Testis (tissue), 3 donors: ENCODE results near the gene TECTA. TPM values are rescaled to one million over a fixed set of nuclear protein-coding genes. Genes with fewer than 3 reads are reported as not detected.
A peak's percentile ranks its signal among the peaks of the same experiment; 100 is the strongest.
"Not testable (repeated sequence)": the region's sequence is repeated elsewhere in the genome, so short reads cannot be mapped to it uniquely, and the experiment has no call there.

Experiments used
- DNase-seq: peaks from one replicate; pipeline ENCODE4 v3.0.0-alpha.2; 2019
- H3K27ac ChIP-seq, 2 donors: fragments of 200-600 bp; sonication (generic); one replicate each; pipeline ENCODE4 v1.5.1; 2019
- H3K27me3 ChIP-seq: fragments of 200-600 bp; sonication (generic); one replicate; pipeline ENCODE4 v1.5.1; 2019
- H3K36me3 ChIP-seq: fragments of 200-600 bp; sonication (generic); one replicate; pipeline ENCODE4 v1.5.1; 2017; ENCODE audit warnings: low read depth; ENCODE audit errors: missing control alignments
- H3K4me1 ChIP-seq: fragments of 200-600 bp; sonication (generic); one replicate; pipeline ENCODE4 v1.5.1; 2019
- H3K4me3 ChIP-seq, 2 donors: fragments of 200-600 bp; sonication (generic); one replicate each; pipeline ENCODE4 v1.5.1; 2017 to 2019
- H3K9me3 ChIP-seq: fragments of 200-600 bp; sonication (generic); one replicate; pipeline ENCODE4 v1.5.1; 2017
- POLR2A ChIP-seq: fragments of 450-650 bp; IDR thresholded peaks from one replicate; pipeline ENCODE4 v1.6.1; 2017; ENCODE audit warnings: antibody characterized with exemption, mild to moderate bottlenecking, moderate library complexity
- WGBS, 2 donors: methylation state at CpG; one replicate each; pipeline ENCODE4 v1.1.5; 2018; 5-methylcytosine and 5-hydroxymethylcytosine counted together
- intact Hi-C: fragments of 100-400 bp; cut with DNase I; formaldehyde crosslinking; loops from one replicate; pipeline ENCODE4 v1.15.1; 2023; ENCODE audit warnings: low total_unique reads
- polyA plus RNA-seq: library from polyadenylated mRNA; stranded (reverse); fragments of 350-450 nt; fragmentation: Illumina TruSeq; extraction: RNeasy Lipid Tissue Mini Kit (QIAGEN cat#74804); gene quantifications from one replicate; pipeline ENCODE4 v1.2.3, GENCODE V29; 2014; ENCODE audit warnings: low read depth, low replicate concordance; ENCODE audit not compliant: insufficient read depth
- total RNA-seq, 2 donors: library from RNA; depleted of rRNA; stranded (reverse); fragments of >200 nt; gene quantifications; one replicate each; pipeline ENCODE4 v1.2.3, GENCODE V29; 2016
- TF ChIP-seq, protein P1 (sequence below), 3 experiments: fragments of 450-650 bp in 2 of 3; fragments of 200-600 bp in 1 of 3; sonication (generic) in 1 of 3; IDR thresholded peaks; one replicate each; pipeline ENCODE4 v1.5.1; 2016 to 2019; ENCODE audit warnings: antibody characterized with exemption in 3 of 3, mild to moderate bottlenecking in 2 of 3, moderate library complexity in 1 of 3

Gene TECTA
- total and polyA plus RNA-seq, 3 donors from 2014 or later = 2.5 to 4.6 (median 3.1) TPM

DNA sequence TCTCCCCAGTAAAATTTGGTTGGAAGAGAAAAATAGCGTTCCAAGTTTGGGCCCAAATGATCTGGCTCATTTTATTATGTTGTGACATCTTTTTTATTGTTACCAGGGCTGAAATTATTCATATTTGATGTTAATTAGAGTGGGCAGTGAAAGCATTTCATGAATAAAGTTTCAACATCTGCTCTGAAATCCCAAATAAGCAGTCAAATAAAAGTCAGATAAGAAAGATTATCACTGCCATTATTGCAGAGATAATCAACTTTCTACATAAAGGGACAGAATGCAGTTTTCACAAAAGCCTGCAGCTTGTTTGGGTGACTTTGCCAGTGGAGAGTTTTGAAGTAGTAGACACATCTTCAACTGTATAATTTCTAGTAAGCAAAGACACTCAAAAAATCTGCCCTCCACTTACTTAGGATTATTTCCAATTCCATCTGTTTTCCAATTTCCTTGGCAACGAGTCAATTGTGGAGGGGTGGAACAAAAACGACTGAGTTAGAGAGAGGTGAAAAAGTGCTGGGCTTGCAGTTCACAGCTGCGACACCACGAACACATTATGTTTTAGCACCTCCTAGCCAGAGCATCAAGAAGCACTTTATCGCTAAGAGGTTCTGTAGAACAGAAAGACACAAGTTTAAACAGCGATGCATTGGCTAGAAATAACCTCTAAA lies 9.0 kb downstream of the TECTA start:
- TF ChIP-seq POLR2A = no peak
- TF ChIP-seq, protein P1, sequence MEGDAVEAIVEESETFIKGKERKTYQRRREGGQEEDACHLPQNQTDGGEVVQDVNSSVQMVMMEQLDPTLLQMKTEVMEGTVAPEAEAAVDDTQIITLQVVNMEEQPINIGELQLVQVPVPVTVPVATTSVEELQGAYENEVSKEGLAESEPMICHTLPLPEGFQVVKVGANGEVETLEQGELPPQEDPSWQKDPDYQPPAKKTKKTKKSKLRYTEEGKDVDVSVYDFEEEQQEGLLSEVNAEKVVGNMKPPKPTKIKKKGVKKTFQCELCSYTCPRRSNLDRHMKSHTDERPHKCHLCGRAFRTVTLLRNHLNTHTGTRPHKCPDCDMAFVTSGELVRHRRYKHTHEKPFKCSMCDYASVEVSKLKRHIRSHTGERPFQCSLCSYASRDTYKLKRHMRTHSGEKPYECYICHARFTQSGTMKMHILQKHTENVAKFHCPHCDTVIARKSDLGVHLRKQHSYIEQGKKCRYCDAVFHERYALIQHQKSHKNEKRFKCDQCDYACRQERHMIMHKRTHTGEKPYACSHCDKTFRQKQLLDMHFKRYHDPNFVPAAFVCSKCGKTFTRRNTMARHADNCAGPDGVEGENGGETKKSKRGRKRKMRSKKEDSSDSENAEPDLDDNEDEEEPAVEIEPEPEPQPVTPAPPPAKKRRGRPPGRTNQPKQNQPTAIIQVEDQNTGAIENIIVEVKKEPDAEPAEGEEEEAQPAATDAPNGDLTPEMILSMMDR (IDR thresholded peaks at IDR 0.05) = no peak
- no peaks in the 10 kb centered on the region for H3K36me3 ChIP-seq
- DNase-seq = no peak
- no peaks in the 10 kb centered on the region for H3K9me3 ChIP-seq
- H3K4me1 ChIP-seq = peaks cover 17% of the 10 kb centered on the region
- no peak overlapping the region for H3K4me3 ChIP-seq
- 57 to 67% methylated on average over 7 of the region's 7 CpGs for WGBS, 2 donors
- no peaks in the 10 kb centered on the region for H3K27me3 ChIP-seq
- no peak overlapping the region for H3K27ac ChIP-seq
- intact Hi-C loops = loop anchor here (5.0 to 10.0 kb wide), 4 partner anchors 85 to 595 kb away; partner anchors contain the start of genes GRIK4 and TBCEL

DNA sequence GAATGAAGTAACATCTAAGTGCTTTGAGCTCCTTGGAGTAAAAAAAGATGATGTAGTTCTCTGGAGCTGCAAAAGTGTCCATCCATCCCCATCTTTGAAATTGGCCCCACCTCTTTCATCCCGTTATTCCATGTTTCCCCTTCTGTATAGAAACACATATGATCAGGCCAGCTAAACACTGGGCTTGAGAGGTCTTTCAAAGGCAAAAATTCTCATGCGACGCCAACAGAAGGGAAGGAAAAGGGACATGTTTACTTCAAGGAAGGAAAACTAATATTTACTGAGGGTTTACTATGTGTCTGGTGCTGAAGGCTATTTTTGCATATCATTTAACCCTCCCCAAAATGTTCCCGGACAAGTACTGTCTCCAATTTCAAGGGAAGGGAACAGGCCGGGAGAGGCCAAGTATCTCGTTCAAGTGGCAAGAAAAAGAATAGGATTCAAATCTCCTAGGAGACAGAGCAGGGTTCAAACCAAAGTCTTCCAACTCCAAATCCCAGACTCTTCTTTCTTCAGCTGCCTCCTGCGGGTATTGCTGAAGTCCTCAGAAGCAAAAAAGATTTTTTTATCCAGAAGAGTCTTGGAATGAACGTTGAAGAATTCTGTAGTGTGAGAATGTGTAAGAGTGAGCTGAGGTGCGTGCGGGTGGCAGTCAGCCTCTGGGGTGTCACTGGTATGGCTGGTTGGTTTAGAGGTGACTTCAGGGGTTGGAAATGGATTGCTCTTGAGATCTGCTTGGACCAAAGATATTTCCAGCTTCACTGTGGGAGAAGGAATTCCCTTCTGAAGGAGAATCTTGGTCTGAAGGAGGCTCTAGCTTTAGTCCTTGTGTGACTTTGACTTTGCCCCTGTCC lies 10.1 kb downstream of the TECTA start:
- 69 to 77% methylated on average over 10 of the region's 10 CpGs for WGBS, 2 donors
- Histone ChIP-seq H3K27ac (no peak overlapping the region), H3K4me3 (no peak overlapping the region), H3K36me3 (no peaks in the 10 kb centered on the region), H3K9me3 (no peaks in the 10 kb centered on the region), H3K4me1 (peaks cover 8% of the 10 kb centered on the region), H3K27me3 (no peaks in the 10 kb centered on the region)
- intact Hi-C loops = loop anchor here (5.0 to 10.0 kb wide), 2 partner anchors 156 to 424 kb away; no protein-coding TSS in a partner anchor
- DNase-seq = no peak
- no peak for TF ChIP-seq POLR2A
- TF ChIP-seq, protein P1 (IDR thresholded peaks at IDR 0.05) = no peak

DNA sequence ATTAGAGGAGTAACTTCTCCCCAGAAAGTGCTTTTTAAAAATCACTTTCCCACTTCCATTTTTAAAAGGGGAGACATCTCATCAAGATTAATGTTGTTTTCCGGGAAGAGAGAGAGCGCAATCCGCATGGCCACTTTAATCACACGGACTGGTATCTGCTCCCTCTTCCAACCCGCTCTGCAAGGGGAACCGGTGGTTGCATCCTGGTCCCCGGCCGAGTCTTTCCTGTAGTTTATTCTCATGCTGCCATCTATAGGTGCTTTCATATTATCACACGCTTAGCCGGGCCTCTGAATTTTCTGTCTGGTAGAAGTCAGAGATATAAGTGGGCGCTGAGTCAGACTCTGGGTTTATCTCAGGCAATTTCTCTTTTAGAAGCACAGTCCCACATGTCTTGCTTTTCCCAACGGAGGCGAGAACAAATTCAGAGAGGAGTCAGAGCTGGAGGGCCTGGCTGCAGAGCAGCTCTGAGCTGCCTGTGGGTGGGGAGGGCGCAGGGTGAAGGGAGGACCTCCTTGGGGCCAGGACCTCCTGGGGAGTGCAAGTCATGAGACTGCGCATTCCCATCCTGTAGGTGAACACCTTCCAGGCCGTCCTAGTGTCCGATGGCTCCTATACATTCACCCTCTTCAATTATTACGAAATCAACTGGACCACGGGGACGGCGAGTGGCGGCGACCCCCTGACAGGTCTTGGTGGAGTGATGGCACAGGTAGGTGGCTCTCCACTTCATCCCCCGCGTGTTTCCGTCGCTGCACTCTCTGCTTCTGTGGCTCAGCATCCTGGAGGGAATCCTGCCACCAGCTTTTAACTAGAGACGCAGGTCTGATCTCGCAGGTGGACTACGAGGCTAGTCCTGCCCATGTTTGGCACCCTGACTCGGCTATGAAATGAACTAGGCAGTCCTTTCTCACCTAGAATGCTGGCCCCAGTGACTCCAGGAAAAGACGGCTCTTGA lies 11.7 kb downstream of the TECTA start:
- WGBS, 2 donors = 53 to 57% methylated on average over 31 to 32 of the region's 32 CpGs
- DNase-seq = peak; percentile 78
- no peak for TF ChIP-seq POLR2A
- TF ChIP-seq, protein P1 (IDR thresholded peaks at IDR 0.05) = peak in 2 of 3 experiments; percentile 49 to 54

DNA sequence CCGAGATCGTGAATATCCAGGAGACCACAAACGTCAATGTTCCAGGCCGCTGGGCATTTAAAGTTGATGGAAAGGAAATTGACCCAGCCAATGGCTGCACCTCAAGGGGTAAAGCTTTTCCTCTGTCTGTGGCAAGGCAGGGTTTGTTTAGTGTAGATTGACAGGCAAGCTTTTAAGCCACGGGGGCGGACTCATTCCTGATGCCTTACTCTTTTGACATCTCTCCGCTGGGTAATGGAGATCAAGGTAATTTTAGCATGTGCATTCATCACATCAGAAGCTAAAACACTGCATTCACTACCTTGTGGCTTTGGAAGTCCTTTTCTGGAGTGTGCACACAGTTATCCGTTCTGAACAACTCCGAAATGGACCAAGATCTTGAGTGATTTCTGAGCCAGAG lies 12.6 kb downstream of the TECTA start:
- 78 to 85% methylated on average over 9 of the region's 9 CpGs for WGBS, 2 donors
- H3K36me3 ChIP-seq = no peaks in the 10 kb centered on the region
- H3K27ac ChIP-seq = no peak overlapping the region
- H3K4me1 ChIP-seq = peaks cover 7% of the 10 kb centered on the region
- H3K4me3 ChIP-seq = no peak overlapping the region
- no peaks in the 10 kb centered on the region for H3K9me3 ChIP-seq
- TF ChIP-seq POLR2A = no peak
- TF ChIP-seq, protein P1 (IDR thresholded peaks at IDR 0.05) = no peak
- intact Hi-C loops = loop anchor here (5.0 to 10.0 kb wide), 2 partner anchors 159 to 426 kb away; no protein-coding TSS in a partner anchor
- DNase-seq = no peak
- H3K27me3 ChIP-seq = no peaks in the 10 kb centered on the region

More for the DNA sequence above, 11.7 kb downstream of the TECTA start:
- Histone ChIP-seq H3K4me1 (peaks cover 7% of the 10 kb centered on the region), H3K27me3 (no peaks in the 10 kb centered on the region), H3K4me3 (no peak overlapping the region), H3K36me3 (no peaks in the 10 kb centered on the region), H3K9me3 (no peaks in the 10 kb centered on the region), H3K27ac (no peak overlapping the region)
- intact Hi-C loops = loop anchor here (5.0 to 10.0 kb wide), 2 partner anchors 158 to 425 kb away; no protein-coding TSS in a partner anchor

DNA sequence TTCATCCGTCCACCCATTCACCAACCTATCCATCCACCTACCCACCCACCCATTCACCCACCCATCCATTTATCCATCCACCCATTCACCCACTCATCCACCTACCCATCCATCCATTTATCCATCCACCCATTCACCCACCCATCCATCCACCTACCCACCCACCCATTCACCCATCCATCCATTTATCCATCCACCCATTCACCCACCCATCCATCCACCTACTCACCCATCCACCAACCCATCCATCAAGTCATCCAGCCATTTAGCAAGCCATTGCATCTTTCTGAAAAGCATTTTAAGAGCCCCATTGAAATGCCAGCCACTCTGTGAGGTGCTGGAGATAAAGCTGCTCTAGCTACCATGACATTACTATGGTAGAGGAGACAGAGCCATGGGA lies 14.0 kb downstream of the TECTA start:
- not testable (repeated sequence) for H3K4me3 ChIP-seq

More for the DNA sequence above, 14.0 kb downstream of the TECTA start:
- intact Hi-C loops = loop anchor here (10.0 kb wide), 1 partner anchor 160 kb away; no protein-coding TSS in a partner anchor
- 63 to 94% methylated on average over 1 of the region's 1 CpG for WGBS, 2 donors
- H3K27ac ChIP-seq, H3K27me3 ChIP-seq, H3K4me1 ChIP-seq, DNase-seq, H3K36me3 ChIP-seq, H3K9me3 ChIP-seq: not testable (repeated sequence)
